NOMO-1 treated with DMSO at 0.1 percent for 48 hours (cell line): ENCODE data around the gene GPBP1.
"Not testable (repeated sequence)": the region's sequence is repeated elsewhere in the genome, so short reads cannot be mapped to it uniquely, and the experiment has no call there.

Experiments used
- DNase-seq: peaks from one replicate; lab custom pipeline; 2025; ENCODE audit not compliant: unreplicated experiment; lab: John Stamatoyannopoulos, UW

The GPBP1 gene, protein sequence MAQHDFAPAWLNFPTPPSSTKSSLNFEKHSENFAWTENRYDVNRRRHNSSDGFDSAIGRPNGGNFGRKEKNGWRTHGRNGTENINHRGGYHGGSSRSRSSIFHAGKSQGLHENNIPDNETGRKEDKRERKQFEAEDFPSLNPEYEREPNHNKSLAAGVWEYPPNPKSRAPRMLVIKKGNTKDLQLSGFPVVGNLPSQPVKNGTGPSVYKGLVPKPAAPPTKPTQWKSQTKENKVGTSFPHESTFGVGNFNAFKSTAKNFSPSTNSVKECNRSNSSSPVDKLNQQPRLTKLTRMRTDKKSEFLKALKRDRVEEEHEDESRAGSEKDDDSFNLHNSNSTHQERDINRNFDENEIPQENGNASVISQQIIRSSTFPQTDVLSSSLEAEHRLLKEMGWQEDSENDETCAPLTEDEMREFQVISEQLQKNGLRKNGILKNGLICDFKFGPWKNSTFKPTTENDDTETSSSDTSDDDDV

DNA sequence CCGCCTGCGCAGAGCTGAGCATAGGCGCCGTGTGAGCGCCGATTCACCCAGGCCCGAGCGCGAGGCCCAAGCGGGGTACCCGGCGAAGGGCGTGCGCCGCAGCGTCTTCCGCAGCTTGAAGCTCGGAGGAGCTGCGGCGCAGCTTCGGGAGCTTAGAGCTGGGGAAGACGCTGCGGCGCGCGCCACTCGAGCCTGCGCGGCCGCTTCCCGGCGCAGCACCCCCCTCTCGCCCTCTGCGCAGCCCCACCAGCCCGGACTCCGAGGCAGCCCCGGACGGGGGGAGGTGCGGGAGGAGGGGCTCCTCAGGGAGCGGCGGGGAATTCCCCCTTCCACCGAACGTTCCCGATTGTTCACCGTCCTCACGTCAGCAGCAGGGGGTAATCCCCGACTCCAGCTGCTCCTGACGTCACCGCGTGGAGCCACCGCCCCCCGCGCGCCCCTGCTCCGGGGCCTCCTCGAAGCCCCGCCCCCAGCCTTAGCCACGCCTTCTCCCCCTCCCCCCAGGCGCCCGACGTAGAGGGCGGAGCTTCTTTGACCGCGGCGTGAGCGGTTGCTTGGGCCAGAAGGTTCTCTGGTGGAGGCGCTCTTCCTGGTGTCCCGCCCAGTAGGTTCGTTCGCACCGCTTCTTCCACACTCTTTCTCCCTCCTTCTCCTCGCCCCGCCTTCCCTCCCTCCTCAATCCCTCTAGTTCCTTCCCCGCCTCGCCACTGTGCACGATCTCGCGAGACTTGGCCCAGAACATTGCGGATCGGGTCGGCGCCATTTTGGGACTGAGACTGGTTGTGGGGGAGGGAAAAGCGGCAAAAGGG lies at the start of gene GPBP1:
TSS of gene GPBP1 (plus strand) at position 741 of the 809 bp plus-strand sequence. CDS start 40,072 bp downstream, outside the sequence.
- DNase-seq: peak; percentile 99

DNA sequence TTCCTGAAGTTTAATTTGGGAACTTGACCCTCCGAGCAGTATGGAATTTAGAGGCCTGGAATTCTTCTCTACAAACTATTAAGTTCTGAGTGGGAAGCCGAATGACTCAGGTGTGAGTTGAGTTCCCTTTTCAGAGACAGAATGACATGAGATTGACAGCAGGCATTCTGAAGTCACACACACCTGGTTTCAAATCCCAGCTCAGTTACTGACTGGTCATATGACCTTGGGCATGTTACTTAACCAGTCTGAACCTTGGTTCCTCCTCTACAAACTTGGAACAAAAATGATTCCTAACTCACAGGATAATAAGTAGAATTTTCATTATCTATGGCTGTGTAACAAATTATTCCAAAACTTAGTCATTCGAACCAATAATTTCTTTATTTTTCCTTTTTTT lies 45.5 kb upstream of the GPBP1 start:
- no peak for DNase-seq

DNA sequence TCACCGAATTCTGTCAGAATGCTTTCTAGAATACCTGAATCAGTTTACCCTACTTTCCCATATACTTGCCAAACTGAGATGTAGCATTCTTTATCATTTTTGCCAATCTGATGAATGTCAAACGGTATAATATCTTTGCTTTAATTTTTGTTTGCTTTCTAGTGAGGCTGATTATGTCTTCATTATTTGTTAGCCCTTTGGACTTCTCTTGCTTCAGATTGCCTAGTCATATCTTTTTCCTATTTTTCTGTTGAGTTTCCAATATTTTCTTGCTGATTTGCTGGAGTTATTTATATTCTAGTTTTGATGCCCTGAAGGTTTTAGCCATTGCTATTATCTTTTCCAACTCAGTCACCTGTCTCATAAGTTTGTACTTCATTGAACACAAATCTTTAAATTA lies 40.3 kb upstream of the GPBP1 start:
- DNase-seq: no peak

DNA sequence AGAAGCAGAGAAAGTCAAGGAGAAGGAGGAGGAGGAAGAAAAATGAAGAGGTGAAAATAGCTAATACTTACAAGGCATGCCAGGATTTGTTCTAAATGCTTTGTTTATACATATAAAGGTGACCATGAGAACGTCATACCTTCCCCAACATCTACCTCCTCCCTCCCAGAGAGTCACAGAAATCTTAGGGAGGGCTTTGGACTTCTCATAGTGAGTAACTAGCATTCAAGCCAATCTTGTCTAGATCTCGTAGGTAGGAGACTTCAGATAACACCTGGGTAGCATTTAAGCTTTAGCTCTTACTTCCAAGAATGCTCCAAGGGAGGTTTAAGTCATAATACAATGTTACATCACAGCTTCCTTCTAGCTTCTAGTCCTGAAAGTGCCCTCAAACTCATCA lies 36.5 kb upstream of the GPBP1 start:
- peak; percentile 10 for DNase-seq

DNA sequence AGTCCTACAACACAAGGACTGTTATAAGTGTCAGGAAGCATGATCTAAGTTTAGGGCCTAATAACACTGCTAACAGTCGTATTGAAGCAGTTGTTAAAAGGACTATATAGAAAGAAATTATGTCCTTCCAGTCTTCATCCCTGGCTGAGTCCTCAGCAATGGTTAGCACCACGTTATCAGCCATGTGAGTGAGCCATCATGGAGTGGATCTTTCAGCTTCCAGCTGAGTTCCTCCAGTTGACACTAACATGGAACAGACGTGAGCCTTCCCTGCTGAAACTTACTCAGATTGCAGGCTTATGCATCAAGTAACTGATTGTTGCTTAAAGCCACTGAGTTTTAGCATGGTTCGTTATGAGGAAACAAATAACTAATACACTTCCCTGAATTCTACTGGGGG lies 21.5 kb upstream of the GPBP1 start:
- DNase-seq: no peak

DNA sequence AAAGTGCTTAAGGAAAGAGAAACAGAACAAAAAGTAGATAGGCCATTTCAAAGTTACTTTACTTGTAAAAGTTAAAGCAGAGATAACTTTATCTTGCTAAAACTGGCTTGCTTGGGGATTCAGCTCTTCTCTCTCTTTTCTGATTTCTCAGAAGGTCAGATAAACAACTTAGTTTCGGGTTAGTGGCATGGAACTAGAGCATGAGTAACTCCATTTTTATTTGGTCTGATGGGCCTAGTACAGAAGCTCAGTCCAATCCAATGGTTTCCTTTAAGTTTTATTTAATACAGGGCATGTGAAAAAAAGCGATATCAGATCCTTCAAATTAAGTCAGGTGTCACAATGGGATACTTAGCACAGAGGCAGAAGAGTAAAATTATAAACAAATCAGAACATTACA lies 18.8 kb upstream of the GPBP1 start:
- DNase-seq: no peak

DNA sequence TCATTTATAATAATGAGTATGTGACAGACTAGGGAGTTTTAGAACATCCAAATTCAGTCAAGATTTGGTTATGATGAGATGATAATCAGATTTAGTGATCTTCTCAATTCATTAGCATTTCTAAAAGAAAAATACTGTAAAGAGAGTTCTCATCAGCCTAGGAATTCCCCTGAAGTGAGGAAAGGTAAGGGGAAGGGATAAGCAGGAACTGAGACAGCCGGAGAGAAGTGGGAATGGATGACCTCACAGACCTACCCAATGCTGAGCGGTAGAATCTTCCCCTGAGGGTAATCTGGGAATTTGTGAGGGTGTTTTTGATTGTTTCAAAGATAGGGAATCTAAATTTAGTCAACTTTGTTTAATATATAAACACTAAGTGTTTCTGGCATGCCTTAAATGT lies 16.7 kb upstream of the GPBP1 start:
- no peak for DNase-seq

DNA sequence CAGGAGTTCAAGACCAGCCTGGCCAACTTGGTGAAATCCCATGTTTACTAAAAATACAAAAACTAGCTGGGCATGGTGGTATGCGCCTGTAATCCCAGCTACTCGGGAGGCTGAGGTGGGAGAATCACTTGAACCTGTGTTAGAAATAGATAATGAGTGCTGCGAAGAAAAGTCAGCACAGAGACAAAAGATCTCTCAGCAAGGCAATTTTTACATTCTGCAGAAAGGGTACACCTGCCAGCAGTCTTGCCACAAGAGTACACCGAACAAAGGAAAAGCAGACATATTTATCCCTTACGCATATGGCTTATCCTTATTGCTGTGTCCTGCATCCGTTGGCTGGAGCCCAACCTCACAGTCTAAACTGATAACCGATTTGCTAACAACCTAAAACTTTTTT lies 16.2 kb upstream of the GPBP1 start:
- no peak for DNase-seq

DNA sequence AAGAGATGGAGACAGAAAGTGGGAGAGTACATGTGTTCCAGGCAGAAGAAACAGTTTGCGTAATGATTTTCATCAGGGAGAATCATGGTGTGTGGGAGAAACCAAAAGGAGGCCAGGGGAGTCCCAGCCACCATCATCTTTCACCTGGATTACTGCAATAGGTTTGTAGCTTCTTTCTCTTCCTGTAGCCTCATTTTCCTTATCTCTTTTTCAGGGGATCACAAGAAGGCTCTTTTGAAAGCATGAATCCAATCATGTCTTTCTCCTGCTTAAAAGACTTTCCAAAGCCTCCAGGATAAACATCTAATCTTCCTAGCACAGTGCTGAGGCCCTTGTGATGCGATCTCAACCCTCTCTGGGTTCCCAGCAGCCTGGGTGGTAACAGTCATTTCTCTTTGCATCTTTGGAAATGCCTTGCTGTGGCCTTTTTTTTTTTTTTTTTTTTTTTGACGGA lies 10.3 kb upstream of the GPBP1 start:
- no peak for DNase-seq

DNA sequence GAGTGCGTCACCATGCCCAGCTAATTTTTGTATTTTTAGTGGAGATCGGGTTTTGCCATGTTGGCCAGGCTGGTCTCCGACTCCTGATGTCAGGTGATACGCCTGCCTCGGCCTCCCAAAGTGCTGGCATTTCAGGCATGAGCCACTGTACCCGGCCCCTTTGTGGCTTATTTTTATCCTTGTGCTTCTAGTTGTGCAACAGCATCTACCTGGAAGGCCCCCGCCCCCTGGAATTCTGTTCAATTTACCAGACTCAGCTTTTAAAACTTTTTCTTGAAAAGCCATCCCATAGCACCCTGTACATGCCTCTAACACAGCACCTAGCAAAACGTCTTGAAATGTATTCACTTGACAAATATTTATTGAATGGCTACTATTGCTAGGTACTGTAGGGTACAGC lies 9.7 kb upstream of the GPBP1 start:
- DNase-seq: no peak

DNA sequence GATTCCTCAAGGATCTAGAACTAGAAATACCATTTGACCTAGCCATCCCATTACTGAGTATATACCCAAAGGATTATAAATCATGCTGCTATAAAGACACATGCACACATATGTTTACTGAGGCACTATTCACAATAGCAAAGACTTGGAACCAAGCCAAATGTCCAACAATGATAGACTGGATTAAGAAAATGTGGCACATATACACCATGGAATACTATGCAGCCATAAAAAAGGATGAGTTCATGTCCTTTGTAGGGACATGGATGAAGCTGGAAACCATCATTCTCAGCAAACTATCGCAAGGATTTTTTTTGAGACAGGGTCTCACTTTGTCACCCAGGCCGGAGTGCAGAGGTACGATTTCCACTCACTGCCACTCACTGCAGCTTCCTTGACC lies 8.7 kb upstream of the GPBP1 start:
- not testable (repeated sequence) for DNase-seq

DNA sequence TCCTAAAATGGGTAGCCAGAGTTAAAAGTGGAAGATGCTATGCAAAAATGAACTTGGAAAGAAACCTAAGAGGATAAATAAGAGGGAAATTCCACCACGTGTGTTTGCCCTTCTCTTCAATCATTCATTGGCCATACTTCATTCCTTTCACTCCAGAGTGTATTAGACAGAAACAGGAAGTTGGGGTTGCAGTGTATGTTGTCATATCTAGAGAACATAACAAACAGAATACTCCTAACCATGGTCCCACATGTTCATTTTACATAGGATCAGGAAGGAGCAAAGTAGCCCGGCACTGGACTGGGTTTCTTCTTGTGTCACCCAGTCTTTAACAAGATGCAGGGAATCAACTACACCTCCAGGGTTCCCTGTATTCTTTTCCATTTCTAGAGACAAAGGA lies 7.6 kb upstream of the GPBP1 start:
- peak; percentile 72 for DNase-seq

DNA sequence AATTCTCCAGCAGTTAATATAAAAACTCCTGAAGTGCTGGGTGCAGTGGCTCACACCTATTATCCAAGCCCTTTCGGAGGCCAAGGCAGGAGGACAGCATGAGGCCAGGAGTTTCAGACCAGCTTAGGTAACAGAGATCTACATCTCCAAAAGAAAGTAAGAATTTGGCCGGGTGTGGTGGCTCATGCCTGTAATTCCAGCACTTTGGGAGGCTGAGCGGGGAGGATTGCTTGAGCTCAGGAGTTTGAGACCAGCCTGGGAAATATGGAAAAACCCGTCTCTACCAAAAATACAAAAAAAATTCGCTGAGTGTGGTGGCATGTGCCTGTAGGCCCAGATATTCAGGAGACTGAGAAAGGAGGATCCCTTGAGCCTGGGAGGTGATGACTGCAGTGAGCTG lies 6.7 kb upstream of the GPBP1 start:
- no peak for DNase-seq

DNA sequence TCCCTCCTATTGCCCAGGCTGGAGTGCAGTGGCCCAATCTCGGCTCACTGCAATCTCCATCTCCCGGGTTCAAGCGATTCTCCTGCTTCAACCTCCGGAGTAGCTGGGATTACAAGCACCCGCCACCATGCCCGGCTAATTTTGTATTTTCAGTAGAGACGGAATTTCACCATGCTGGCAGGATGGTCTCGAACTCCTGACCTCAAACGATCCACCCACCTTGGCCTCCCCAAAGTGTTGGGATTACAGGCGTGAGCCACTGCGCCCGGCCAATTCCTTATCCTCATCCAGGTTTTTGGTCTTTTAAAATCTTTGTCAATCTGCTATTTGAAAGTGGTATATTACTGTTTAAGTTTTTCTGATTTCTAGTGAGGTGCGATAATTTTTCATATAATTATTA lies 3.7 kb upstream of the GPBP1 start:
- not testable (repeated sequence) for DNase-seq

DNA sequence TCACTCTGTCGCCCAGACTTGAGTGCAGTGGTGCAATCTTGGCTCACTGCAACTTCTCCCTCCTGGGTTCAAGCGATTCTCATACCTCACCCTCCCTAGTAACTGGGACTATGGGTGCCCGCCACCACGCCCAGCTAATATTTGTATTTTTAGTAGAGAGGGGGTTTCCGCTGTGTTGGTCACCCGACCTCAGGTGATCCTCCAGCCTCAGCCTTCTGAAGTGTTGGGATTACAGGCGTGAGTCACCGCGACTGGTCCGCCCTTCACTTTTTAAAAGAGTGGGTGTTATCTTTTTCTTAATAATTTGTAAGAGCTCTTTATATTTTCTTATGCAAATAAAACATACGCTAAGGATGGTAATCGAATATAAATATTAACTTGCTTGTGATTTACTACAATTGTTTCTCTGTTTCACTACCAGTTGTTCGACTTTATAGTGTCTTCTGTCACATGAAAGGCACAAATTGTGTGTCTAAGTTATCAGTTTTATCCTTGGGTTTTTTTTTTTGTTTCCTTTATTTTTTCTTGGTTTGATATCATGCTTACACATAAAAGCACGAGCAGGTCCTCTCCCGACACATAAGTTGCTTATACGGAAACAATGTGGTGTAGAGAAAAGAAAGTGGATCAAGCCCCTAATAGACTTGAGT lies 1.9 kb upstream of the GPBP1 start:
- no peak for DNase-seq

DNA sequence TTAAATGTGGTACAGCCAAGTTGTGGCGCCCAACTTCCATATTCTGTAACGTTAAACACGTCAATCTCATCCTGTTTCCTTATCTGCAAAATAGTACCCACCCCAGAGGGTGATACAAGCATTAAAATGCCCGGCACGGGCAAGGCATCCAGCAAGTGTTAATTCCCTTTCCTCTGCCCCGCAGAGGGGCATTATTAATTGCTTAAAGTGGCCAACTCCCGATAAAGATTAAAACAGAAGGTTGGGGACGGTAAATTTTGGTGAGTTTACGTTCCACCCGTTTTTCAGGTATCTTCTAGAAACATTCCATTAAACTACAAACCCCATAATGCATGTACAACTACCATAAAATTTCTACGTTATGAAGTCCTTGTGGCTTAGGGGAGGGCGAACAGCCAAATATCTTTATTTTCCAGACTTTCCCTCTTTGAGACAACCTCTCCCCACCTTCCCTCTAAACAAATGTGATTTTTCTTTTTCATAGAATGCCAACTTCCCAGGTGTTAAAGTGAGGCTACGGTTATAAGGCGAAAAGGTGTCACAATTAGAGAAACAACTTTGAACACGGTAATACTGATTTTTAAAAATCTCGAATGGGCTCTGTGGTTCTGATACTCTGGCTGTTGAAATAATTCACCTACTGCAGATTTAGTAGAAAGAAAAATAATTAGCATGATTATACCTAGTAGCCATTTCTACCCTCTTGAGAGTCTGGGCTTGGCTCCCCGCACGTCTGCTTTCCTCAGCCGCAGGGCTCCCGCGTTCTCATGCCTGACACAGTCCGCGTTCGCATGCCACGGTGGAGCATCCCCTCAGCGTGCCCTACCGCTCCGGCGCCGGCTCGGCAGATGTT lies 1.2 kb upstream of the GPBP1 start:
- peak; percentile 39 for DNase-seq

DNA sequence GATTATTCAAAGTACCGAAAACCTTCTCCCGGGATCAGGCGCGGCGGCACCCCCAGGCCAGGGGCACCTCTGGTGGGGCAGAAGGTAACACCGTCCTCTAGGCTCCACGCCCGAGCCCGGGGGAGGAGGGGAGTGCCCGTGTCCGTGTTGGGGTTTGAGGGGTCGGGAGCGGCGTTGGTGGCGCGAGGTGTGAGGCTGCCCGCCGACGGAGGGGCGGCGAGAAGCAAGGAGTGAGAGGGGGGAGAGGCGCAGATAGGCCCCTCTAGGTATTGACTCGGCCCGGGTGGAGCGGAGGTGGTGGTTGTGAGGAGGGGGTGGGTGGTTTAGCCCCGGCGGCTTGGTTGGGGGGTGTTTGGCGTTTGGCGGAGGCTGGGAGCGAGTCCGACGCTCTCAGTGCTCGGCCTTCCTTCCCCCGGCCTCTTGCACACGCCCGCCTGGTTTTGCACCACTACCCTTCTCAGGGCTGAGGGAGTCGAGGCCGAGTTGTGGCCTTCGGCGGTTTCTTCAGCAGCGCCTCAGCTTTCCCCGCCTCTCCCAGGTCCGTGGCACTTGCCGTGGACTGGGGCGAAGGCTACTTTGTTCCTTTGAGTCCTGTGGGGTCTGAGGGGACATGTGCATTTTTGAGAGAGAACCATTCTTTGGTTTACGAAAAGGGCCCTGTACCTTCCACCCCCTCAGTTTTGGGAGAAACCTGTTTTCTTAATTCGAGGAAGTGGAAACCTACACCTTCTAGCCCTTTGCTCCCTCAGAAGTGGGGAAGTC lies 450 bp downstream of the GPBP1 start:
- no peak for DNase-seq

DNA sequence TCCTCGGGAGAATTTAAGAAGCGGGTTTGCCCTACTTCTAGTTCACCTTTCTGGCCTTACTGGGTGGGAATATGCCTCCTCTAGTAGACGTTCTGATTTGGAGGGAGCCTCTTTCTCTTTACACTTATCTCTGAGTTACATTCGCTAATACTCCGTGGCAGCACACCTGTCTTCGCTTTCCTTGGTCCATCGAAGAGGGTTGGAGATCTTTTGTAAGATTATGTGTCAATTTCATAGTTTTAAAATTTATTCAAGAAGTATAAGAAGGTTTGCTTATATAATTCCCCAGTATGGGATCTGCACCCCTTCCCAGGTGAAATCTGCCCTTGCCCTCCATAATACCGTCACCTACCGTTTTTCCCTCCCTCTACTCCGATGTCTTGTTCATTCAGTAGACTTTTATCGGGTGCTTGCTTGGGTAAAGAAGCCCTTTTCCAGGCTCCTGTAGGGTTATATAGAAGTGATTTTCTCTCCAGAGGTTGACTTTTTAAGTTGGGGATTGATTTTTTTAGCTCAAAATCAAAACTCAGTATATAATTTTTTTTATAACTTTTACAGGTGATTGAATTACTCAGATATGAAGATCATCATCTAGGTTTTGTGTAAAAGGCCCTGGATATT lies 1.1 kb downstream of the GPBP1 start:
- DNase-seq: no peak

DNA sequence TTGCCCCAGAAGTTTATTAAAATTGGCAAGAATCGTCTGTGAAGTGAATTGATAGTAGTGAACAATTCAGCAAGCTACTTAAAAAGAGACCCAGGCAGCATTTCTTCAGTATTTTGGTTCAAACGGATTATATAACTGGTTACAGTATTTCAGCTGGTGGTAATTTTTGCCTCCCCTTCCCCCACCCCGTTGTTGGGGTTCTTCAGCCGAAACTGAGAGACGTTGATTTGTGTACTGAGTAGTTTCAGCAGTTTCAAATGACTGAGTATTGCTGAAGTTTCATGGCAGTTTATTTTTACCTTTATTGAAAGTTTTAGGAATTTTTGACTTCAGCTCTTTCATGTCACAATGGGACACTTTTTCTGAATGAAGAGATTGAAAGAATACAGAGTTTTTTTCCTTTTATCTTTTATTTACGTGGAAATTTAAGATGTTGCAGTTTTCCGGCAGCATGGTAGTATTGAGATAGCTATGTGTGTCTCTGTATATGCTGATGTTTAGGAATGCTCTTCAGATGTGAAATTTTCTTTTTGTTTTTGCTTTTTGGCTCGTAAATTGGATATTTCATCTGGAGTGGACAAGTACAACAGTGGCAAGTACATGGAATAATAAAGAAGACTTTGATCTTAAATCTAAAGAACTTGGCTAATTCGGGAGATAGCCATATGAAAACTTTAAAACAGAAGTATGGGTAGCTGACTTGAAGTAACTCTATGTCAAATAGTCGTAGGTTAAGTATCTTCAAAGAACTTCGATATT lies 1.9 kb downstream of the GPBP1 start:
- no peak for DNase-seq
